GM19455 (cell line): ENCODE data around the gene MIEF2.
"Not testable (repeated sequence)": the region's sequence is repeated elsewhere in the genome, so short reads cannot be mapped to it uniquely, and the experiment has no call there.

ENCODE experiments used
- ATAC-seq: cut with Tn5 transposase; IDR thresholded peaks from one replicate; pipeline ENCODE4 v1.9.1; 2021; ENCODE audit not compliant: unreplicated experiment

Gene MIEF2

GRCh38 chr17:18260332-18261145 is at the start of gene MIEF2:
Gene MIEF2 (plus strand): TSS chr17:18260662. CDS start chr17:18262721, 2,059 bp downstream.
- ATAC-seq, result peak; percentile 76

GRCh38 chr17:18213666-18214270 is 46.7 kb upstream of the MIEF2 start:
- ATAC-seq, result no peak

GRCh38 chr17:18216906-18217305 is 43.6 kb upstream of the MIEF2 start:
- ATAC-seq, result not testable (repeated sequence)

GRCh38 chr17:18217412-18218015 is 42.9 kb upstream of the MIEF2 start:
- ATAC-seq, result no peak

GRCh38 chr17:18218756-18219415 is 41.6 kb upstream of the MIEF2 start:
- no peak for ATAC-seq

- ATAC-seq, result no peak
Measured at GRCh38 chr17:18224053-18224386, 36.4 kb upstream of the MIEF2 start.

GRCh38 chr17:18224387-18225120 is 35.9 kb upstream of the MIEF2 start:
- ATAC-seq, result no peak

GRCh38 chr17:18225121-18225641 is 35.3 kb upstream of the MIEF2 start, which contains the start of gene LLGL1:
Gene LLGL1 (plus strand): TSS chr17:18225635. CDS start chr17:18225683, 48 bp downstream.
- ATAC-seq, result peak; percentile 79

GRCh38 chr17:18225642-18226283 is 34.7 kb upstream of the MIEF2 start:
- ATAC-seq, result no peak

- no peak for ATAC-seq
Measured at GRCh38 chr17:18226284-18226945, 34.0 kb upstream of the MIEF2 start.

- no peak for ATAC-seq
Measured at GRCh38 chr17:18227635-18228034, 32.8 kb upstream of the MIEF2 start.

GRCh38 chr17:18228176-18228682 is 32.2 kb upstream of the MIEF2 start:
- no peak for ATAC-seq

GRCh38 chr17:18229254-18229653 is 31.2 kb upstream of the MIEF2 start:
- ATAC-seq, result no peak

- ATAC-seq, result no peak
Measured at GRCh38 chr17:18229771-18230170, 30.7 kb upstream of the MIEF2 start.

GRCh38 chr17:18230288-18231141 is 29.9 kb upstream of the MIEF2 start:
- no peak for ATAC-seq

GRCh38 chr17:18231164-18231563 is 29.3 kb upstream of the MIEF2 start:
- no peak for ATAC-seq

GRCh38 chr17:18233803-18234518 is 26.5 kb upstream of the MIEF2 start:
- no peak for ATAC-seq

GRCh38 chr17:18234853-18235380 is 25.5 kb upstream of the MIEF2 start:
- no peak for ATAC-seq
